GM19351 (cell line): ENCODE results near the gene C3.
"Not testable (repeated sequence)": the region's sequence is repeated elsewhere in the genome, so short reads cannot be mapped to it uniquely, and the experiment has no call there.

Experiments
- ATAC-seq: cut with Tn5 transposase; IDR thresholded peaks from one replicate; pipeline ENCODE4 v1.9.1; 2021; ENCODE audit warnings: mild to moderate bottlenecking, moderate library complexity; ENCODE audit not compliant: unreplicated experiment

C3 gene

GRCh38 chr19:6720369-6721137 is at the start of gene C3:
Gene C3, minus strand, starts transcription at chr19:6720650. Its CDS starts 61 bp downstream, at chr19:6720589.
- no peak for ATAC-seq

GRCh38 chr19:6769006-6769619 is 48.7 kb upstream of the C3 start:
- no peak for ATAC-seq

- ATAC-seq = no peak
These were observed 47.9 kb upstream of the C3 start for GRCh38 chr19:6768236-6768785.

GRCh38 chr19:6767357-6768235 is 47.1 kb upstream of the C3 start, which contains the start of gene SH2D3A:
Gene SH2D3A, minus strand, starts transcription at chr19:6767435. Its CDS starts 3,687 bp downstream, at chr19:6763748.
- peak; percentile 70 for ATAC-seq

GRCh38 chr19:6767081-6767356 is 46.6 kb upstream of the C3 start:
- peak; percentile 31 for ATAC-seq

- no peak for ATAC-seq
These were observed 46.1 kb upstream of the C3 start for GRCh38 chr19:6766357-6767080.

GRCh38 chr19:6765738-6766356 is 45.4 kb upstream of the C3 start:
- no peak for ATAC-seq

- not testable (repeated sequence) for ATAC-seq
These were observed 41.9 kb upstream of the C3 start for GRCh38 chr19:6762253-6762797.

GRCh38 chr19:6761053-6761676 is 40.7 kb upstream of the C3 start:
- ATAC-seq = no peak

GRCh38 chr19:6760606-6761005 is 40.2 kb upstream of the C3 start:
- no peak for ATAC-seq

GRCh38 chr19:6754653-6755463 is 34.4 kb upstream of the C3 start:
- no peak for ATAC-seq

- ATAC-seq = no peak
These were observed 33.7 kb upstream of the C3 start for GRCh38 chr19:6754136-6754535.

- peak; percentile 80 for ATAC-seq
These were observed 33.0 kb upstream of the C3 start for GRCh38 chr19:6753178-6754031.

GRCh38 chr19:6752256-6753177 is 32.1 kb upstream of the C3 start:
- ATAC-seq = no peak

GRCh38 chr19:6751189-6751588 is 30.7 kb upstream of the C3 start:
- ATAC-seq = no peak

- ATAC-seq = no peak
These were observed 29.6 kb upstream of the C3 start for GRCh38 chr19:6750062-6750461.

- not testable (repeated sequence) for ATAC-seq
These were observed 28.1 kb upstream of the C3 start for GRCh38 chr19:6748543-6748942.
